Activated CD4-positive, alpha-beta T cell treated with anti-CD3 and anti-CD28 coated beads, Interleukin-2, Interleukin-4, amounts not matched to agents 100 ng/mL and 50 ng/mL, durations not matched to agents 16 hours and 8 hours (primary cell): ENCODE results near the gene JAG2.

Experiments used
- DNase-seq: peaks from one replicate; pipeline ENCODE4 v3.0.0-alpha.2; 2020; ENCODE audit warnings: low spot score

Gene JAG2

DNA sequence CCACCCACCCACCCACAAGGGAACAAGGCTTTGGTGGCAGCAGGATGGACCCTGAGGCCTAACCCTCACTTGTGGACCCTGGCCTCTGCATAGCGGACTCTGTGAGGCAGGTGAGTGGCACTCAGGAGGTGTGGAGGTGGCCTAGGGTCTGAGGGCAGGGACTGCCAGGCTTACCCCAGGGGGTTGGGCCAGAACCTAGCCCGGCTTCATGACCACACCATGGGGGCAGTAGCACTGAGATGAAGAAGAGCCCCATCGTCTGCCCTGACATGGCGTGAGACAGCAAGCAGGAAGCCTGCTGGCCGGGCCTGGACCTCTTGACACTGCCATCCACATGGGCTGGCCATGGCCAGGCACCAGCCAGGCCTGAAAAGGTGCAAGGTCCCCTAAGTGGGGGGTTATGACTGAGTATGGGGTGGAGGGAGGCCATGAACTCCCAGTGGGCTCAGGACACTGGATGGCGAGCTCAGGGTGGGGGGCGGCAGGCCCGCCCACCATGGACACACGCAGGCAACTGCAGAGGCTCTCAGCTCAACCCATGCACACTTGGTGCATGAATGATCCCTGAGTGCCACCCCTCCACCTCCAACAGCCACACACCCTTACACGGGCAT lies 29.3 kb downstream of the JAG2 start:
- DNase-seq: no peak

- no peak for DNase-seq
Measured at GRCh38 chr14:105138551-105139111, 29.9 kb downstream of the JAG2 start.

GRCh38 chr14:105138021-105138541 lies 30.5 kb downstream of the JAG2 start:
- DNase-seq: no peak

- no peak for DNase-seq
Measured at GRCh38 chr14:105137481-105138020, 31.0 kb downstream of the JAG2 start.

DNA sequence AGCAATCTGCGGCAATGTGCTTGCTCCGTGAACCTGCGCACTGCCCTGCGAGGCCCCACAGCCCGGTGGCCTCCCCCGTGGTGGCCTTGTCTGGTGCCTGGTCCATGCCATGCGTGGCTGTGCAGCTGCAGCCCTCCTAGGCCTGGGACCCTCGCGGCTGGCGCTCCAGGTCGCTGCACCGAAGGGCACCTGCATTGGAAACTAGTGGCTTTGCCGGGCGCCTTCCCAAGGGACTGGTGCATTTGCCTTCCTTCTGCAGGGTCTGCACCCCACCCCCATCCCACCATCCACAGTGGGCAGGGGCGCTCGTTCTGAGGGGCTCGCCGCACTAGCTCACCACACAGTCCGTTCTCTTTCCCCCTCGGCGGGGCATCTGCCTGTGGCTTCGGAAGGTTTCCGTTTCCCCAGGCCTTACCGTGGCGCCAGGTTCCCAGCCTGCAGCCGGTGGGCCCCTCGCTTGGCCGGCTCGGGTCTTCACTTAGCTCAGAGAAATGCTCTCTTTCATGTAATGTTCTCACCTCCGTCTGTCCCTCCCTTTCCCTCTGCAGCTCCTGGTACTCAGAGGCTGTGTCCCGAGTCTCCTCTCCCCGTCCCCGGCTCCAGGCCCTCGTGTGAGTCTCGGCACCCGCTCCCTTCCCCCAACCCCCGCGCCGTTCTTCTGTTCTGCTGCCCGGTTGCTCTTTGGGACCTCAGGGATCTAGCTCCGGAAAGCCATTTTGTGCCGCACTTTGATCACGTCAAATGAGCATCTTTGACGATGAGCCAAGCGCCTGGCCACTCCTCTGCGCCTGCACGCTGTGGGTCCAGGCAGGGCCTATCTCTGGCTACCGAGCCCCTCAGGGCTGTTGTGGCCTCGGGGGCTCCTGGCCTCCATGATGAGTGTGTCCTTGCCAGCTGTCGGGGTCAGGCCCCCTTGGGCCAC lies 31.9 kb downstream of the JAG2 start:
- DNase-seq: no peak

DNA sequence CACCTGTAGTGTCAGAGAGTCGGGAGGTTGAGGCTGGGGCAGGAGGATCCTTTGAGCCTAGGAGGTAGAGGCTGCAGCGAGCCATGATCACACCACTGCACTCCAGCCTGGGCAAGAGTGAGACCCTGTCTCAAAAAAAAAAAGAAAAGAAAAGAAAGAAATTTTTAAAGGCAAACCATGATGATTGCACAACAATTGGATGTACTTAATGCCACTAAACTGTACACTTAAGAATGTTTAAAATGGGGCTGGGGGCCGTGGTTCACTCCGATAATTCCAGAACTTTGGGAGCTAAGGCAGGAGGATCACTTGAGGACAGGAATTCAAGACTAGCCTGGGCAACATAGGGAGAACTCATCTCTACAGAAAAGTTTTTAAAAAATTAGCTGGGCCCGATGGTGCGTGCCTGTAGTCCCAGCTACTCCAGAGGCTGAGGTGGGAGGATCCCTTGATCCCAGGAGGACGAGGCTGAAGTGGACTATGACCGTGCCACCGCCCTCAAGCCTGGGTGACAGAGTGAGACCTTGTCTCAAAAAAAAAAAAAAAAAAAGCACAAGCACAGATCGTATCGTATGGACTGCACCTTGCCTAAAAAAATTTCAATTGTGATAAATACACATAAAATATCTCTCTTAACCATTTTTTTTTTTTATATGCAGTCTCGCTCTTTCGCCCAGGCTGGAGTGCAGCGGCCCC lies 32.7 kb downstream of the JAG2 start:
- DNase-seq: no peak

DNA sequence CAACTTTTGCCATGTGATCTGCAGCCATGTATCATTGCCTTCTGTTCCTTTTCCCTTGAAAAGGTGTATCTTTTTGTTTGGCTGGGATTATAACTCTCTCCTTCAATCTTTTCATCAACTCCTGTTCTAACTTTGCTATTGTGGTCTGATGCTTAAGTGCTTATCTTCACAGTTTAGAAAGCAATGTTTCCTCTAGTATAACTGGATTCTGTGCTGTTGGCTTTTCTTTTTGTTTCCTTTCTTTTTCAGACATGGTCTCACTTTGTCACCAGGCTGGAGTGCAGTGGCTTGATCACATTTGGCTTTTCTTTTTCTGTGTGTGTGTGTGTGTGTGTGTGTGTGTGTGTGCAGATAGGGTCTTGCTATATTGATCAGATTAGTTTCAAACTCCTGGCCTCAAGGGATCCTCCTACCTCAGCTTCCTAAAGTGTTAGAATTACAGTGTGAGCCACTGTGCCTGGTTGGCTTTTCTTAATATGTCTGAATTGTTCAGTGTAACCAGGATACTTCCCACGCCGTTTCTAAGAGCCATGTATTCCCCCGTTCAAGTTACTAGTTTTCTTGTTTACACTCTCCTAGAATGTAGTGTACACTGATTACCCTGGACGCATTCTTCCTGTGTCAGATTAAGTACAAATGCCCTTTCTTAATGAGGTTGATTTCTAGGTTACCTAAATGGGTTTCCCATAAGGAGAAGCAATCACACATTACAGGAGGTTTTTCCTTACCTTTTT lies 35.5 kb downstream of the JAG2 start:
- no peak for DNase-seq

GRCh38 chr14:105131241-105131640 lies 37.3 kb downstream of the JAG2 start:
- no peak for DNase-seq

- DNase-seq: no peak
Measured at GRCh38 chr14:105128059-105128458, 40.5 kb downstream of the JAG2 start.

GRCh38 chr14:105126981-105127329 lies 41.6 kb downstream of the JAG2 start:
- DNase-seq: no peak

DNA sequence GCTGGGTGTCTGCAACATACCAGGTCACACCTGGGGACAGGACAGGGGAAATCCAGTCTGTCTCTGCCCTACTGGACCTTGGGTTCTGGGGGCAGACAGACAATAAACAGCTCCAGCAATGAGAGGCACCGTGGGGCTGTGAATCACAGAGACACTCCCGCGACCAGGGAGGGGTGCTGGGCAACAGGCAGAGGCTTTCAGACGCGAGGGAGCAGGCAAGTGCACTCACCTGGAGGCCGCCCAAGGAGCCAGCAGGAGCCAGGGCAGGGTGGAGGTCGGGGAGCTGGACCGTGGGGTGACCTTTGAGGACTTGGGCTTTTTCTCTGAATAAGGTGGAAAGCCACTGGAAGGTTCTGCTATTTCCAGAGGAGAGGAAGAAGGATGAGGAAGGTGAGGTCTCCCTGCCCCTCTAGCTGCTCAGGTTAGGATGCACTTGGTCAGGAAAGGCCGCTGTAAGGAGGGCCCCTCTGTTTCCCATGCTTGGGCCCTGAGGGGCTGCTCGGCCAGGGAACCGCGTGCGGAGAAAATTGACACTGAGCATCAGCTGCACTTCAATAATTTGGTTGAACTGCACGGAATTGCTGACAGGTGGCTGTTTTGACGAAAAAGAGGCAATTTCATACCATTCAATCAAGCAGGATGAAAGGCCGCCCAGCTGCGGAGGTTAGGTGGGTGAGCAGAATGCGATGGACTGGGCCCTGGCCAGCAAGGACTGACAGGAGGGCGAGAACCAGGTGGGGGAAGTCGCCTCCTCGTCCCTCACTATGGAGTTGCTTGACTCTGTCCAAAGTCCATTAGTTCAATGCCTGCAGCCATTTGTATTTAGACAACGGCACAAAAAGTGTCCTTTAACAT lies 42.2 kb downstream of the JAG2 start:
- no peak for DNase-seq

- DNase-seq: no peak
Measured at GRCh38 chr14:105124823-105125222, 43.8 kb downstream of the JAG2 start.

DNA sequence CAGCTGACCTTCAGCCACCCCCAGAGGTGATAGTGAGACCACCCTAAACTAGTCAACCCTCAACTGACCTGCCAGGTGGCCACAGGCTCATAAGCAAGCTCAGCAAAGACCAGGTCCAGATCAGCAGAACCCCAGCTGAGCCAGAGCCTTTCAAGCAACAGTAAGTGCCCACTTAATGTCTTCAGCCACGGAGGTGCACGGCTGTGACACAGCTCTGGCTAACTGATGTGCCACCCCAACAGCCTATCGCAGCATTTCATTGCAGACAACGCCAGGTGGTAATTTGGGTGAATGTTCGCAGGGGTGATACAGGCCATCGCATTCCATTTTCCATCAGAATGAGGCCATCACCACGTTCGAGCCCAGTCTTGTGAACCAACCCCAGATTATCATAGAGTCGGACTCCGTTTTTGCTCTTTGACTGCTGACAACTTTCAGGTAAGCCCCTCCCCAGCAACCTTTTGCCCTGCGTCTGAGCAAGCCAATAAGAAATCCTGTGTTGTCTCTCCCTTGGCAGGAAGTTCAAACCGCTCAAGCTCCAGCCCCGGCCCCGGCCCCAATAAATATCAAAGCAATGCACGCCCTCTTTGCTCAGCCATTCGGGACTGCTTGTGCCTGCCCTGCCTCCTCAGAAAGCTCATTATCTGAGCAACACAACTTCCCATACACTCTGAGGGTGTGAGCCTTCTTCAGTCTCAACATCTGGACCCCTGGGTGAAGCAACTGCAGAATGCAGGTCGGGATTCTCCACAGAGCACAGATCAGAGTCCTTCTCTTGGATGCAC lies 44.4 kb downstream of the JAG2 start:
- no peak for DNase-seq

GRCh38 chr14:105123064-105123665 lies 45.4 kb downstream of the JAG2 start:
- DNase-seq: no peak

- no peak for DNase-seq
Measured at GRCh38 chr14:105120056-105120455, 48.5 kb downstream of the JAG2 start.

GRCh38 chr14:105119408-105120025 lies 49.1 kb downstream of the JAG2 start:
- no peak for DNase-seq

DNA sequence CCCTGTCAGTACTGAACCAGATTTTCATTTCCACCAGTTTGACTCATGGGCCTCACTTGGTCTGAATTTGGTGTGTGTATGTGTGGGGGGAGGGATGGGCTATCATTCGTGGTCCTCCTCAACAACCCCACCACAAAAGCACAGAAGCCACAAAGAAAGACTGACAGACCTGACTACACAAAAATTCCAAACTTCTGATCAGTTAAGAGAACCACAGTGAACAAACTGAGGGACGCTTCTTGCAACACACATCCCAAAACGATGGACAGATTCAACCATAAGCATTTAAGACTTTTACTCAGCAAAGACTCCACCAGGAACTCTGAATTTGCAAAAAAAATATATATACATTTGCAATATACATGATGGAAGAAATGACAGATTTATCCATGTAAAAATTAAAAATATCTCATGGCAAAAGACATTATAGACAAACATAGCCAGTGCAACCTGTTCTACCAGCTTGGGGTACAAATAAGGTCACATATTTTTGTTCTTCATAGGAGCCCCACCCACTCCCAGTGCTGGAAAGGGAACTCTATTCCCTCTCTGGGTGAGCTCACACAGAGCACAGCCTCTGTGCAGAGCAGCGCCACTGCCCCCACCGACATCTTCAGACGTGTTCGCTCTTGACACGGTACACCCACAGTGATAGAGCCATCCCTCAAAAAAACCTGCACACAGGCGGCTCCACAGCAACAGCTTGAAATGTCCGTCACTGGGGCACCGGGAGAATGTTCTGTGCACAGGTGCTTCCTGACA lies 49.7 kb downstream of the JAG2 start:
- DNase-seq: no peak
